Activated CD4-positive, alpha-beta T cell treated with anti-CD3 and anti-CD28 coated beads, Interleukin-2, amount 10 ng/mL, durations not matched to agents 24 days and 14 days (primary cell): ENCODE results near the gene MTCL3.
"Not testable (repeated sequence)": the region's sequence is repeated elsewhere in the genome, so short reads cannot be mapped to it uniquely, and the experiment has no call there.

ENCODE experiments used
- DNase-seq: peaks from one replicate; pipeline ENCODE4 v3.0.0; 2022
- H3K27ac Mint-ChIP-seq: one replicate; pipeline ENCODE4 v1.8.0; 2022; ENCODE audit warnings: mild to moderate bottlenecking, mixed read lengths
- H3K27me3 Mint-ChIP-seq: one replicate; pipeline ENCODE4 v1.8.0; 2022; ENCODE audit warnings: mixed read lengths
- H3K36me3 Mint-ChIP-seq: one replicate; pipeline ENCODE4 v1.8.0; 2022; ENCODE audit warnings: low read depth, mild to moderate bottlenecking, mixed read lengths
- H3K4me1 Mint-ChIP-seq: one replicate; pipeline ENCODE4 v1.8.0; 2021; ENCODE audit warnings: mixed read lengths
- H3K4me3 Mint-ChIP-seq: one replicate; pipeline ENCODE4 v1.8.0; 2022; ENCODE audit warnings: mild to moderate bottlenecking, moderate library complexity, mixed read lengths
- H3K9me3 Mint-ChIP-seq: one replicate; pipeline ENCODE4 v1.8.0; 2021; ENCODE audit warnings: mixed read lengths
- intact Hi-C: fragments of 100-400 bp; cut with micrococcal nuclease; formaldehyde crosslinking; loops from one replicate; pipeline ENCODE4 v1.15.1; 2023

Gene MTCL3

DNA sequence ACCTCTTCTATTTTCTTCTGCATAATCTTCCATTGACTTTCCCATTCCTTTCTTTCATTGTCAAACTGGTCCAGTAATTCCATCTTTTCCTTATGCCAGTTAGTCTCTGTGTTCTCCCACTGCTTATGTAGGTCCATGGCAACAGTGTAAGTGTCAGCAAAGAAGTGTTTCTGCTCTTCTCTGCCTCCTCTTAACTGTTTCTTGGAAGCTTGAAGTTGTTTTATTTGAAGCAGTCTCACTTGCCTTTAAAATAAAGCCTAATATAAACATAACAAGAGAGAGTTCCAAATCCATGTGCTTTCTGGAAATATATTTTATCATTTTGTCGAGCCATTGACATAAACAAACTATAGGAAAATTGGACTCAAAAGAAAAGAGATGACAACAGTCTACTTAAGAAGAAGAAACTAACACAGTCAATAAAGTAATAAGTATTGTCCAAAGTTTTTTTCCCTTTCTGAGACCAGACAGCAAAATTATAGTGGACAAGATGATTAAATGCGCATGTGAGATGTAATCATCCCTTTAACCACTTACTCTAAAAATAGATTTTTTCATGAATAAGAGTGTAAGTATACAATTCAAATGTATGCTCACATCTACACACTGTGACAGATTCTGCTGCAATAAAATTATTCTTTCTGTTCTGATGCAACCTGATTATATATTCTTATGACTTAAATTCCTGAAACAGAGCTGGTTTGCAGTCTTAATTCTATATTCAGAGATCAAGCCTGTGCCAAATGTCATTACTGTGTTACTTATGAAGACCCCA, 65.1 kb downstream of the MTCL3 start:
- no peak overlapping the region for H3K4me3 Mint-ChIP-seq
- intact Hi-C loops, result no loop called here
- DNase-seq, result no peak
- no peaks in the 10 kb centered on the region for H3K9me3 Mint-ChIP-seq
- no peak overlapping the region for H3K27ac Mint-ChIP-seq
- no peaks in the 10 kb centered on the region for H3K27me3 Mint-ChIP-seq
- H3K36me3 Mint-ChIP-seq, result peaks cover 9% of the 10 kb centered on the region
- H3K4me1 Mint-ChIP-seq, result peaks cover 2% of the 10 kb centered on the region

DNA sequence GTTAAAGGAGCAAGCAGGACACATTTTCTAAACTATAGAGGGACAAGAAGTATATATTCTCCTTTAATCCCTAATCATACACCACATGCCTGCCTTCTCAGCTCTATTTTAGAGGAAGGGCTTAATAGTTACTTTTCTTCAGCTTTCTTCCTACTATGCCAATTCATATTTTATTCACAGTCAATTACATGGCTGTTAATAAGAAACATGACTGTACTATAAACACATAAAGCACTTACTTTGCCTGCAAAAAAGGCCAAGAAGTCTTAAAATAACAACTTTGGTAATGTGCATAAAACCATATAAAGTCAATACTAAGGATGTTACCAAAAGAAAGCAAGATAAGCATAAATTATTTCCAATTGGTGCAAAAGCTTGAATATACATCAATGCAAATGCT, 66.3 kb downstream of the MTCL3 start:
- Mint-ChIP-seq H3K36me3 (peaks cover 13% of the 10 kb centered on the region), H3K4me1 (peaks cover 2% of the 10 kb centered on the region), H3K27me3 (no peaks in the 10 kb centered on the region), H3K9me3 (no peaks in the 10 kb centered on the region), H3K27ac (no peak overlapping the region), H3K4me3 (no peak overlapping the region)
- intact Hi-C loops, result no loop called here
- DNase-seq, result no peak

DNA sequence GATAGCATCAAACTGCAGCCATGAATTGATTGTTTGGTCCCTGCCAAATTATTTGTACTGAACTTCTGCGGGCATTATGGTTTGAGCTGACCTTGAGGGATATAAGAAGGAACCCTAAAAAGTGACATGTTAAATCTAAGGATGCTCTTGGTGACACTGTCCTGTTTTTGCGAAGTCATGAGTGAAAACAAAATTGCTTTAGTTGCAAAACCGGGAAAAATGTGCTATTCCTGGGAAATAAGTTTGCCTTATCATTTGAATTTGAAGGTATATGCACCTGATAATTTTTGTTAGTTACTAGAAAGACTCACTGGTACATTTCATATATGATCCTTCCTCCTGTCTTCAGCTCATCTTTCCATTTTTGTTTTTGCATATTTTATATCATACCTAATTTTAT, 67.7 kb downstream of the MTCL3 start:
- intact Hi-C loops, result no loop called here
- Mint-ChIP-seq H3K27ac (no peak overlapping the region), H3K4me1 (peaks cover 2% of the 10 kb centered on the region), H3K36me3 (peaks cover 21% of the 10 kb centered on the region), H3K27me3 (no peaks in the 10 kb centered on the region), H3K9me3 (no peaks in the 10 kb centered on the region), H3K4me3 (no peak overlapping the region)
- no peak for DNase-seq

GRCh38 chr6:127447780-127448179, 71.4 kb downstream of the MTCL3 start:
- Mint-ChIP-seq H3K36me3 (peaks cover 22% of the 10 kb centered on the region), H3K27me3 (no peaks in the 10 kb centered on the region), H3K4me1 (peaks cover 2% of the 10 kb centered on the region), H3K9me3 (no peaks in the 10 kb centered on the region), H3K4me3 (no peak overlapping the region), H3K27ac (no peak overlapping the region)
- intact Hi-C loops, result no loop called here
- no peak for DNase-seq

DNA sequence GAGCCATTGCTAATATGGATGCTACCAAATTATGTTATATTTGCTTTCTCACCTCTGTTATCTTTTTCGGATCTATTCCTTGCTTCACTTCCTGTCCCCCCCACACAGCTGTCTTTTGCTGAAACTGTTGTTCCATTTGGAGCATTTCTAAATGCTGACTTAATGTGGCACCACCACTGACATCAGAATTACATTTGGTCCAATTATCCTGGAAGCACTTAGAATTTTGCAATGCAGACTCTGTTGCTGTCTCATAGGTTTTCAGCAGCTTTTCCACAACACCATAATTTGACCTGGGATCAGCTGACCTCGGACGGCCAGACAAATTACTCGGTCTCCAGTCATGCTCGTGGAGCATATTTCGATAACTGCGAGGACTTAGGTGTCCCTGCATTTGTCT, 72.8 kb downstream of the MTCL3 start:
- Mint-ChIP-seq H3K27me3 (no peaks in the 10 kb centered on the region), H3K4me3 (no peak overlapping the region), H3K36me3 (peaks cover 20% of the 10 kb centered on the region), H3K4me1 (peaks cover 2% of the 10 kb centered on the region), H3K9me3 (no peaks in the 10 kb centered on the region), H3K27ac (no peak overlapping the region)
- intact Hi-C loops, result no loop called here
- no peak for DNase-seq

- Mint-ChIP-seq H3K27me3 (no peaks in the 10 kb centered on the region), H3K4me3 (no peak overlapping the region), H3K4me1 (peaks cover 2% of the 10 kb centered on the region), H3K27ac (no peak overlapping the region), H3K36me3 (peaks cover 12% of the 10 kb centered on the region), H3K9me3 (no peaks in the 10 kb centered on the region)
- intact Hi-C loops, result no loop called here
- DNase-seq, result no peak
Measured at GRCh38 chr6:127441881-127442280, 77.3 kb downstream of the MTCL3 start.

DNA sequence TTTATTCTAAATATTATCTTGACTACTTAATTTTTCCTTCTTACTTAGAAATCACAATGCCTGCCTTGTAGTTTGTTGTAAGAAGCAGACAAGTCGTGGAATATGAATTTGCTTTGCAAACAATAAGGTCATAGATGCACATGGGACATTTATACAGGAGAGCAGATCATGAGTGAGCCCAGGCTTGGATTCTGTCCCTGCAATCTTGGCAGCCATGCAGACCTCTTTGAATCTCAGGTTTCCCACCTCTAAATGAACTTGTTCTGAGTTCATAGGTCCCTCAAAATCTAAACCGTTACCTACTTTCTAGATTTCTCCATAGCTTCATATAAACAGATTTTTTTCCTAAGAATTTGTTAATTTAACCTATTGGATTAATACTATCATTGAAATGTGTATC, 79.4 kb downstream of the MTCL3 start:
- no peak overlapping the region for H3K4me3 Mint-ChIP-seq
- peaks cover 7% of the 10 kb centered on the region for H3K36me3 Mint-ChIP-seq
- no peaks in the 10 kb centered on the region for H3K9me3 Mint-ChIP-seq
- no peak for DNase-seq
- no peaks in the 10 kb centered on the region for H3K4me1 Mint-ChIP-seq
- H3K27ac Mint-ChIP-seq, result no peak overlapping the region
- peaks cover 6% of the 10 kb centered on the region for H3K27me3 Mint-ChIP-seq
- intact Hi-C loops, result no loop called here

DNA sequence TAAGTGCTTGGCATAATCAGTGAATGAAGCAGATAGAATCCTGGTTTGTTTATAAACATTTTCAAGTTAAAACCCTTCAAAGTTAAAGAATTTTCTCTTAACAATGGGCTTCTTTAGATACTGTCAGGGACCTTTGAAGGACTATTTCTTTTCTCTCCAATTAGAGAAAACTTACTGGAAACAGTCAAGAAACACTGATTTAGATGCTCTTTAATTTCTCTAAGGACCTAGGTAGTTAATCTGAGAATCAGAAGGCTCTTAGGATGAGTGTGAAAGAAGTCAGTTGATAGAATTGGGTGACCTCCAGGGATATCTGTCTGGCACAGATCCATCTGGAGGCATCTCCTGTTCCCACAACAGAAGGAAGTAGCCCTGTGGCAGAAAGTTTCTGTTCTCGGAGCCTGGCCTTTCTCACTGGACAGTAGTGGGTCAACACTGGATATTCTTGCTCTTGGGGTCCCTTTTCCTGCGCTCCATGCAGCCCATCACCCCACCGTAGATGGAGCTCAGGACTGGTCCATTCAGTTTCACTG, 82.5 kb downstream of the MTCL3 start:
- intact Hi-C loops, result no loop called here
- Mint-ChIP-seq H3K4me3 (no peak overlapping the region), H3K36me3 (peaks cover 5% of the 10 kb centered on the region), H3K27ac (no peak overlapping the region), H3K27me3 (peaks cover 7% of the 10 kb centered on the region), H3K4me1 (no peaks in the 10 kb centered on the region), H3K9me3 (no peaks in the 10 kb centered on the region)
- DNase-seq, result no peak

DNA sequence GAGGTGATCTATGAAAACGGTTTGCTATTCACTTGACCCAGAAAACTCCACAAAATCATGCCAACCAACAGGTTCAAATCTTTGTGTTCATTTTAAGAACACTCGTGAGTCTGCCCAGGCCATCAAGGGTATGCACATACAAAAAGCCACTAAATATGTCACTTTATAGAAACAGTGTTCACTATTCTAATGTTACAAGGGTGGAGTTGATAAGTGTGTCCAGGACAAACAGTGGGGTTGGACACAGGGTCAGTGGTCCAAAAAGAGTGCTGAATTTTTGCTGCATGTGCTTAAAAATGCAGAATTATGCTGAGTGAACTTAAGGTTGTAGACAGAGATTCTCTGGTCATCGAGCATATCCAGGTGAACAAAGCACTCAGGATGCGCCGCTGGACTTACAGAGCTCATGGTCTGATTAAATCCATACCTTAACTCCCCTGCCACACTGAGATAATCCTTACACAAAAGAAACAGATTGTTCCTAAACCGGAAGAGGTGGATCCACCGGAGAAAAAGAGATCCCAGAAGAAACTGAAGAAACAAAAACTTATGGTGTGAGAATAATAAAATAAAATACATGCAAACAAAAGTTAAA, 83.4 kb downstream of the MTCL3 start:
- intact Hi-C loops, result no loop called here
- H3K27ac Mint-ChIP-seq, result no peak overlapping the region
- no peaks in the 10 kb centered on the region for H3K4me1 Mint-ChIP-seq
- H3K36me3 Mint-ChIP-seq, result peaks cover 1% of the 10 kb centered on the region
- peaks cover 9% of the 10 kb centered on the region for H3K27me3 Mint-ChIP-seq
- H3K9me3 Mint-ChIP-seq, result no peaks in the 10 kb centered on the region
- no peak overlapping the region for H3K4me3 Mint-ChIP-seq
- no peak for DNase-seq

GRCh38 chr6:127434651-127435050, 84.5 kb downstream of the MTCL3 start:
- intact Hi-C loops, result no loop called here
- Mint-ChIP-seq H3K27me3 (peaks cover 11% of the 10 kb centered on the region), H3K9me3 (no peaks in the 10 kb centered on the region), H3K4me3 (no peak overlapping the region), H3K27ac (no peak overlapping the region), H3K36me3 (no peaks in the 10 kb centered on the region), H3K4me1 (no peaks in the 10 kb centered on the region)
- no peak for DNase-seq

GRCh38 chr6:127428562-127428961, 90.6 kb downstream of the MTCL3 start:
- intact Hi-C loops, DNase-seq, H3K27me3 Mint-ChIP-seq, H3K9me3 Mint-ChIP-seq, H3K4me3 Mint-ChIP-seq, H3K27ac Mint-ChIP-seq, H3K36me3 Mint-ChIP-seq, H3K4me1 Mint-ChIP-seq: not testable (repeated sequence)

DNA sequence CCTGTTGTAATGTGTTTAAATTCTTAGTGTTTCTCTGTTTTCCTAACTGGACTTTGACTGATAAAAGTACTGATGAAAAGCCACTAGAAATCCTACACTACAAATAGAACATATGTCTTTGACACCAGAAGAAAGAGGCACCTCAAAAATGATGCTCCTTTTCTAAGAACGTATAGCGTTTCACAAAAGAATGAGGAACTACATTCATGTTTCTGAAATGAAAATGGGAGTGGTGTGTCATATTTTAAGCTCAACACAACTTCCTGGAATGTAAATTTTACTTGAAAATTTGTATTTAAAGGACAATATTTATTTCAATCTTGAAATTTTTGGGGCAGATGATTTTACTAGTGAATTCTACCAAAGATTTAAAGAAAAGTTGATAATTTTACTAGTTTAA, 95.2 kb downstream of the MTCL3 start:
- Mint-ChIP-seq H3K4me1 (peaks cover 12% of the 10 kb centered on the region), H3K27ac (no peak overlapping the region), H3K4me3 (no peak overlapping the region), H3K9me3 (peaks cover under 1% of the 10 kb centered on the region), H3K36me3 (no peaks in the 10 kb centered on the region), H3K27me3 (no peaks in the 10 kb centered on the region)
- no peak for DNase-seq
- intact Hi-C loops, result no loop called here
